ENCODE results near the gene DPP7.

GRCh38 chr9:137141976-137142936 is 27.7 kb upstream of the DPP7 start:
- TF ChIP-seq CTCF (IDR thresholded peaks at IDR 0.05) (no peak), POLR2A (IDR thresholded peaks at IDR 0.05) (no peak)

All from vagina (tissue), 2 donors.